ENCODE data around the gene RAI1.

The RAI1 gene

GRCh38 chr17:17839791-17840707 lies 158.8 kb downstream of the RAI1 start:
- DNase-seq: peak; percentile 56 to 96 (median 88)

GRCh38 chr17:17840751-17841591 lies 159.7 kb downstream of the RAI1 start:
- peak in 27 of 51 donors; percentile 48 to 89 (median 75) for DNase-seq

GRCh38 chr17:17841601-17842025 lies 160.4 kb downstream of the RAI1 start:
- DNase-seq: peak in 12 of 51 donors; percentile 19 to 55 (median 40)

- no peak for DNase-seq
Measured at GRCh38 chr17:17842111-17842876, 161.0 kb downstream of the RAI1 start.

- DNase-seq: no peak
Measured at GRCh38 chr17:17843096-17843495, 161.8 kb downstream of the RAI1 start.

GRCh38 chr17:17844079-17844478 lies 162.8 kb downstream of the RAI1 start:
- DNase-seq: no peak

GRCh38 chr17:17844500-17844899 lies 163.2 kb downstream of the RAI1 start:
- peak in 12 of 51 donors; percentile 30 to 77 (median 44) for DNase-seq

- no peak for DNase-seq
Measured at GRCh38 chr17:17845046-17845775, 164.0 kb downstream of the RAI1 start.

GRCh38 chr17:17846003-17846402 lies 164.7 kb downstream of the RAI1 start:
- no peak for DNase-seq

- no peak for DNase-seq
Measured at GRCh38 chr17:17846645-17847044, 165.4 kb downstream of the RAI1 start.

- DNase-seq: no peak
Measured at GRCh38 chr17:17847118-17847689, 165.9 kb downstream of the RAI1 start.

GRCh38 chr17:17847726-17848125 lies 166.5 kb downstream of the RAI1 start:
- no peak for DNase-seq

GRCh38 chr17:17848311-17849082 lies 167.2 kb downstream of the RAI1 start:
- no peak for DNase-seq

GRCh38 chr17:17849147-17849820 lies 168.0 kb downstream of the RAI1 start:
- DNase-seq: peak in 33 of 51 donors; percentile 25 to 78 (median 45)

GRCh38 chr17:17849845-17850373 lies 168.7 kb downstream of the RAI1 start:
- DNase-seq: peak in 24 of 51 donors; percentile 21 to 60 (median 34)

- no peak for DNase-seq
Measured at GRCh38 chr17:17851103-17852002, 170.1 kb downstream of the RAI1 start.

- DNase-seq: no peak
Measured at GRCh38 chr17:17852930-17853329, 171.7 kb downstream of the RAI1 start.
